Measurements from ENCODE around the gene GLT8D2.

The GLT8D2 gene

GRCh38 chr12:104049903-104050356 lies at the start of gene GLT8D2:
Gene GLT8D2, minus strand, starts transcription at chr12:104050187. Its CDS starts 30,539 bp downstream, at chr12:104019648.
- TF ChIP-seq CTCF (IDR thresholded peaks at IDR 0.05): no peak
- no peaks in the 10 kb centered on the region for H3K36me3 Mint-ChIP-seq (ENCODE audit: low read depth)
- peaks cover 26% of the 10 kb centered on the region for H3K27me3 Mint-ChIP-seq (ENCODE audit: low read depth, poor library complexity)
- H3K4me1 Mint-ChIP-seq: peaks cover 31% of the 10 kb centered on the region
- H3K4me3 Mint-ChIP-seq: peak within 1 kb of the TSS; percentile 88
- peak within 1 kb of the TSS; percentile 58 for H3K27ac Mint-ChIP-seq
- peak; percentile 77 for DNase-seq
- no peaks in the 10 kb centered on the region for H3K9me3 Mint-ChIP-seq

- Mint-ChIP-seq H3K27ac (no peak overlapping the region), H3K9me3 (no peaks in the 10 kb centered on the region), H3K4me3 (no peak overlapping the region), H3K27me3 (ENCODE audit: low read depth, poor library complexity) (no peaks in the 10 kb centered on the region), H3K36me3 (ENCODE audit: low read depth) (peaks cover 34% of the 10 kb centered on the region), H3K4me1 (no peaks in the 10 kb centered on the region)
- TF ChIP-seq CTCF (IDR thresholded peaks at IDR 0.05): no peak
- DNase-seq: no peak
These were observed 48.0 kb upstream of the GLT8D2 start for GRCh38 chr12:104097954-104098353.

GRCh38 chr12:104095289-104095688 lies 45.3 kb upstream of the GLT8D2 start:
- no peak for TF ChIP-seq CTCF (IDR thresholded peaks at IDR 0.05)
- DNase-seq: no peak
- Mint-ChIP-seq H3K27me3 (ENCODE audit: low read depth, poor library complexity) (no peaks in the 10 kb centered on the region), H3K36me3 (ENCODE audit: low read depth) (peaks cover 25% of the 10 kb centered on the region), H3K4me3 (no peak overlapping the region), H3K4me1 (peaks cover 4% of the 10 kb centered on the region), H3K27ac (no peak overlapping the region), H3K9me3 (no peaks in the 10 kb centered on the region)

- peaks cover 4% of the 10 kb centered on the region for H3K4me1 Mint-ChIP-seq
- TF ChIP-seq CTCF (IDR thresholded peaks at IDR 0.05): no peak
- no peaks in the 10 kb centered on the region for H3K9me3 Mint-ChIP-seq
These were observed 44.3 kb upstream of the GLT8D2 start for GRCh38 chr12:104094284-104094683.

GRCh38 chr12:104091136-104091535 lies 41.1 kb upstream of the GLT8D2 start:
- Mint-ChIP-seq H3K27ac (peak overlapping the region; percentile 23), H3K27me3 (ENCODE audit: low read depth, poor library complexity) (no peaks in the 10 kb centered on the region), H3K4me1 (peaks cover 4% of the 10 kb centered on the region), H3K4me3 (no peak overlapping the region), H3K36me3 (ENCODE audit: low read depth) (peaks cover 28% of the 10 kb centered on the region), H3K9me3 (no peaks in the 10 kb centered on the region)
- no peak for DNase-seq
- no peak for TF ChIP-seq CTCF (IDR thresholded peaks at IDR 0.05)

More at GRCh38 chr12:104094284-104094683, 44.3 kb upstream of the GLT8D2 start:
- no peak for DNase-seq
- Mint-ChIP-seq H3K4me3 (no peak overlapping the region), H3K27me3 (ENCODE audit: low read depth, poor library complexity) (no peaks in the 10 kb centered on the region), H3K36me3 (ENCODE audit: low read depth) (peaks cover 33% of the 10 kb centered on the region), H3K27ac (no peak overlapping the region)

GRCh38 chr12:104090685-104091084 lies 40.7 kb upstream of the GLT8D2 start:
- Mint-ChIP-seq H3K27me3 (ENCODE audit: low read depth, poor library complexity) (no peaks in the 10 kb centered on the region), H3K4me1 (peaks cover 4% of the 10 kb centered on the region), H3K27ac (peak overlapping the region; percentile 23), H3K36me3 (ENCODE audit: low read depth) (peaks cover 28% of the 10 kb centered on the region), H3K9me3 (no peaks in the 10 kb centered on the region), H3K4me3 (no peak overlapping the region)
- no peak for DNase-seq
- TF ChIP-seq CTCF (IDR thresholded peaks at IDR 0.05): no peak

All from nephron progenitor cell (in vitro differentiated cells).